Stomach (tissue), 4 donors: ENCODE data around the gene HDHD5.

Experiments
- POLR2A ChIP-seq, 4 donors: fragments of 450-650 bp; IDR thresholded peaks; one replicate each; pipeline ENCODE4 v1.6.1; 2016; ENCODE audit warnings: antibody characterized with exemption in 4 of 4, control low read depth in 2 of 4, mild to moderate bottlenecking in 1 of 4, moderate library complexity in 1 of 4
- POLR2AphosphoS5 ChIP-seq, 3 donors: sonication (generic); formaldehyde crosslinking; IDR thresholded peaks; one replicate each; pipeline ENCODE4 v1.6.1; 2016; ENCODE audit warnings: antibody characterized with exemption in 3 of 3
- TF ChIP-seq, protein P1 (sequence below), 7 experiments: fragments of 450-650 bp in 4 of 7; fragments of 200-600 bp in 3 of 7; sonication (generic) in 3 of 7; IDR thresholded peaks; one replicate each; pipeline ENCODE4 v1.5.1; 2016 to 2019; ENCODE audit warnings: antibody characterized with exemption in 7 of 7, control low read depth in 2 of 7, mild to moderate bottlenecking in 1 of 7

GRCh38 chr22:17117400-17117799 lies 41.7 kb downstream of the HDHD5 start:
- TF ChIP-seq, protein P1, sequence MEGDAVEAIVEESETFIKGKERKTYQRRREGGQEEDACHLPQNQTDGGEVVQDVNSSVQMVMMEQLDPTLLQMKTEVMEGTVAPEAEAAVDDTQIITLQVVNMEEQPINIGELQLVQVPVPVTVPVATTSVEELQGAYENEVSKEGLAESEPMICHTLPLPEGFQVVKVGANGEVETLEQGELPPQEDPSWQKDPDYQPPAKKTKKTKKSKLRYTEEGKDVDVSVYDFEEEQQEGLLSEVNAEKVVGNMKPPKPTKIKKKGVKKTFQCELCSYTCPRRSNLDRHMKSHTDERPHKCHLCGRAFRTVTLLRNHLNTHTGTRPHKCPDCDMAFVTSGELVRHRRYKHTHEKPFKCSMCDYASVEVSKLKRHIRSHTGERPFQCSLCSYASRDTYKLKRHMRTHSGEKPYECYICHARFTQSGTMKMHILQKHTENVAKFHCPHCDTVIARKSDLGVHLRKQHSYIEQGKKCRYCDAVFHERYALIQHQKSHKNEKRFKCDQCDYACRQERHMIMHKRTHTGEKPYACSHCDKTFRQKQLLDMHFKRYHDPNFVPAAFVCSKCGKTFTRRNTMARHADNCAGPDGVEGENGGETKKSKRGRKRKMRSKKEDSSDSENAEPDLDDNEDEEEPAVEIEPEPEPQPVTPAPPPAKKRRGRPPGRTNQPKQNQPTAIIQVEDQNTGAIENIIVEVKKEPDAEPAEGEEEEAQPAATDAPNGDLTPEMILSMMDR (IDR thresholded peaks at IDR 0.05): no peak
- TF ChIP-seq POLR2AphosphoS5 (IDR thresholded peaks at IDR 0.05) (no peak), POLR2A (IDR thresholded peaks at IDR 0.05) (no peak)
